ENCODE data around the gene LPCAT2. TPM values are rescaled to one million over a fixed set of nuclear protein-coding genes. Genes with fewer than 3 reads are reported as not detected.

The LPCAT2 gene
- total and polyA plus RNA-seq, 2 of the 13 experiments (the other 11 are each of a cell fraction or from before 2014, with no cell fraction given): 9.9 to 17.6 TPM

GRCh38 chr16:55502801-55503366 lies 6.0 kb upstream of the LPCAT2 start (continued):
- TF ChIP-seq SOX13 (IDR thresholded peaks at IDR 0.05): no peak
- peak in 1 of 2 experiments; percentile 74; a peak in 2 of 4 replicates for TF ChIP-seq SOX13 (CRISPR knock-in tag; conservative IDR thresholded peaks at IDR 0.05 in 1 of 2, IDR thresholded peaks at IDR 0.05 in 1 of 2)
- TF ChIP-seq ZNF256 (CRISPR knock-in tag; conservative IDR thresholded peaks at IDR 0.05): no peak
- TF ChIP-seq MAFF (IDR thresholded peaks at IDR 0.05; ENCODE audit: low read depth, low read length): no peak
- TF ChIP-seq FOXA1 (IDR thresholded peaks at IDR 0.05): no peak
- 0 out of 2 replicates have a peak, but pooled peaks have one; percentile 39 for TF ChIP-seq FOXA1 (CRISPR knock-in tag; IDR thresholded peaks at IDR 0.05)
- TF ChIP-seq ZNF382 (CRISPR knock-in tag; IDR thresholded peaks at IDR 0.05; ENCODE audit: borderline replicate concordance): no peak
- TF ChIP-seq GATAD2A (CRISPR knock-in tag; IDR thresholded peaks at IDR 0.05): peak; percentile 78
- no peak for TF ChIP-seq ZNF614 (CRISPR knock-in tag; IDR thresholded peaks at IDR 0.05; ENCODE audit: borderline replicate concordance)
- no peak for TF ChIP-seq ZNF564 (CRISPR knock-in tag; IDR thresholded peaks at IDR 0.05)
- no peak for TF ChIP-seq NR0B2 (CRISPR knock-in tag; IDR thresholded peaks at IDR 0.05)
- TF ChIP-seq, protein P1, sequence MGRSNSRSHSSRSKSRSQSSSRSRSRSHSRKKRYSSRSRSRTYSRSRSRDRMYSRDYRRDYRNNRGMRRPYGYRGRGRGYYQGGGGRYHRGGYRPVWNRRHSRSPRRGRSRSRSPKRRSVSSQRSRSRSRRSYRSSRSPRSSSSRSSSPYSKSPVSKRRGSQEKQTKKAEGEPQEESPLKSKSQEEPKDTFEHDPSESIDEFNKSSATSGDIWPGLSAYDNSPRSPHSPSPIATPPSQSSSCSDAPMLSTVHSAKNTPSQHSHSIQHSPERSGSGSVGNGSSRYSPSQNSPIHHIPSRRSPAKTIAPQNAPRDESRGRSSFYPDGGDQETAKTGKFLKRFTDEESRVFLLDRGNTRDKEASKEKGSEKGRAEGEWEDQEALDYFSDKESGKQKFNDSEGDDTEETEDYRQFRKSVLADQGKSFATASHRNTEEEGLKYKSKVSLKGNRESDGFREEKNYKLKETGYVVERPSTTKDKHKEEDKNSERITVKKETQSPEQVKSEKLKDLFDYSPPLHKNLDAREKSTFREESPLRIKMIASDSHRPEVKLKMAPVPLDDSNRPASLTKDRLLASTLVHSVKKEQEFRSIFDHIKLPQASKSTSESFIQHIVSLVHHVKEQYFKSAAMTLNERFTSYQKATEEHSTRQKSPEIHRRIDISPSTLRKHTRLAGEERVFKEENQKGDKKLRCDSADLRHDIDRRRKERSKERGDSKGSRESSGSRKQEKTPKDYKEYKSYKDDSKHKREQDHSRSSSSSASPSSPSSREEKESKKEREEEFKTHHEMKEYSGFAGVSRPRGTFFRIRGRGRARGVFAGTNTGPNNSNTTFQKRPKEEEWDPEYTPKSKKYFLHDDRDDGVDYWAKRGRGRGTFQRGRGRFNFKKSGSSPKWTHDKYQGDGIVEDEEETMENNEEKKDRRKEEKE (IDR thresholded peaks at IDR 0.05): no peak
- no peak for TF ChIP-seq CCAR2 (optimal IDR thresholded peaks at IDR 0.05; ENCODE audit: low read depth, low read length)
- TF ChIP-seq ZNF460 (CRISPR knock-in tag; IDR thresholded peaks at IDR 0.05; ENCODE audit: borderline replicate concordance): no peak
- TF ChIP-seq HMG20B (CRISPR knock-in tag; conservative IDR thresholded peaks at IDR 0.05): 0 out of 2 replicates have a peak, but pooled peaks have one; percentile 33
- TF ChIP-seq NFYB (CRISPR knock-in tag; IDR thresholded peaks at IDR 0.05): no peak
- no peak for TF ChIP-seq ZNF10 (CRISPR knock-in tag; IDR thresholded peaks at IDR 0.05; ENCODE audit: borderline replicate concordance, low read depth)
- TF ChIP-seq, protein P2, sequence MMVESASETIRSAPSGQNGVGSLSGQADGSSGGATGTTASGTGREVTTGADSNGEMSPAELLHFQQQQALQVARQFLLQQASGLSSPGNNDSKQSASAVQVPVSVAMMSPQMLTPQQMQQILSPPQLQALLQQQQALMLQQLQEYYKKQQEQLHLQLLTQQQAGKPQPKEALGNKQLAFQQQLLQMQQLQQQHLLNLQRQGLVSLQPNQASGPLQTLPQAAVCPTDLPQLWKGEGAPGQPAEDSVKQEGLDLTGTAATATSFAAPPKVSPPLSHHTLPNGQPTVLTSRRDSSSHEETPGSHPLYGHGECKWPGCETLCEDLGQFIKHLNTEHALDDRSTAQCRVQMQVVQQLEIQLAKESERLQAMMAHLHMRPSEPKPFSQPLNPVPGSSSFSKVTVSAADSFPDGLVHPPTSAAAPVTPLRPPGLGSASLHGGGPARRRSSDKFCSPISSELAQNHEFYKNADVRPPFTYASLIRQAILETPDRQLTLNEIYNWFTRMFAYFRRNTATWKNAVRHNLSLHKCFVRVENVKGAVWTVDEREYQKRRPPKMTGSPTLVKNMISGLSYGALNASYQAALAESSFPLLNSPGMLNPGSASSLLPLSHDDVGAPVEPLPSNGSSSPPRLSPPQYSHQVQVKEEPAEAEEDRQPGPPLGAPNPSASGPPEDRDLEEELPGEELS (CRISPR knock-in tag; IDR thresholded peaks at IDR 0.05): peak; percentile 45; the same call in 1 of the 2 replicates
- no peak for TF ChIP-seq SALL2 (CRISPR knock-in tag; IDR thresholded peaks at IDR 0.05)
- no peak for TF ChIP-seq ZNF776 (CRISPR knock-in tag; IDR thresholded peaks at IDR 0.05)
- no peak for TF ChIP-seq ZNF552 (CRISPR knock-in tag; IDR thresholded peaks at IDR 0.05; ENCODE audit: borderline replicate concordance)
- peak; percentile 58; the same call in 1 of the 2 replicates for TF ChIP-seq ERF (CRISPR knock-in tag; IDR thresholded peaks at IDR 0.05)

Measured in HepG2 (cell line).